ENCODE measurements around the gene ZNF79.

The ZNF79 gene

DNA sequence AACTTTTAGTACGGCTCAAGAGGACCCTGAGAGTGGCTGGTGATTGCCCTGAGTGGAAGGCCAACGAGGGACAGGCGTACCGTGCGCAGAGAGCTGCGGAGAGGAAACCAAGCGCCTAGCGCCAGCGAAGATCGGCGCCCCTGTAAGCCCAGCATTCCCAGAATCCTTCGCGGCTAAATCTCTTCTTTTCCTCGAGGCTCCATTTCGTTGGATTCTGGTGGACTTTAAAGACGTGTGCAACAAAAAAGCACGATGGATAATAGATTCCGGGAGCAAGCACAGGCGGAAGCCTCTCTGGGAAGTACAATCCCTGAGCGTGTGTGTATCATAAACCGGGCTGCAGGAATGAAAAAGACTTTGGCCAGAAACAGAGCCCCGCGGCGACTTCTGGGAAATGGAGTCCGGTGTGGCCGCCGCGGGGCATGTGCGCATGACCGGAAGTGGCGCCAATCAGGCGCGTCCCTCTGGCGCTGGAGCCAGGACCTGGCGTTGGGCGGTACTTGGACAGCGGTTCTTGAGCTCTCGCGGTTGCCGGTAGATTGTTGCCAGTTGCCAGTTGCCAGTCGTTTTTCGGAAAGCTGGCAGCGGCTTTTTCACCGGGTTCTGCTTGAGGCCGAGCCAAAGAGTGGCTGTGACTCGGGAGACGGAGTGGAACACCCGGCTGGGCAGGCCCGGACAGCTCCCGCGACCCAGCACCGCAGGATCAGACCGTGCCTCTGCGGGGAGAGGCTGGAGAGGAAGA, at the start of gene ZNF79:
Gene ZNF79, plus strand, starts transcription at position 449 of the 742 bp plus-strand sequence. CDS start 406 bp downstream, outside the sequence.
- Histone ChIP-seq H3K27ac (peak within 1 kb of the TSS; percentile 86 to 90), H3K4me3 (peak within 1 kb of the TSS; percentile 91)
- peak; percentile 95 for DNase-seq (ENCODE audit: low spot score)
- TF ChIP-seq, protein P1, sequence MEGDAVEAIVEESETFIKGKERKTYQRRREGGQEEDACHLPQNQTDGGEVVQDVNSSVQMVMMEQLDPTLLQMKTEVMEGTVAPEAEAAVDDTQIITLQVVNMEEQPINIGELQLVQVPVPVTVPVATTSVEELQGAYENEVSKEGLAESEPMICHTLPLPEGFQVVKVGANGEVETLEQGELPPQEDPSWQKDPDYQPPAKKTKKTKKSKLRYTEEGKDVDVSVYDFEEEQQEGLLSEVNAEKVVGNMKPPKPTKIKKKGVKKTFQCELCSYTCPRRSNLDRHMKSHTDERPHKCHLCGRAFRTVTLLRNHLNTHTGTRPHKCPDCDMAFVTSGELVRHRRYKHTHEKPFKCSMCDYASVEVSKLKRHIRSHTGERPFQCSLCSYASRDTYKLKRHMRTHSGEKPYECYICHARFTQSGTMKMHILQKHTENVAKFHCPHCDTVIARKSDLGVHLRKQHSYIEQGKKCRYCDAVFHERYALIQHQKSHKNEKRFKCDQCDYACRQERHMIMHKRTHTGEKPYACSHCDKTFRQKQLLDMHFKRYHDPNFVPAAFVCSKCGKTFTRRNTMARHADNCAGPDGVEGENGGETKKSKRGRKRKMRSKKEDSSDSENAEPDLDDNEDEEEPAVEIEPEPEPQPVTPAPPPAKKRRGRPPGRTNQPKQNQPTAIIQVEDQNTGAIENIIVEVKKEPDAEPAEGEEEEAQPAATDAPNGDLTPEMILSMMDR (IDR thresholded peaks at IDR 0.05) = no peak

DNA sequence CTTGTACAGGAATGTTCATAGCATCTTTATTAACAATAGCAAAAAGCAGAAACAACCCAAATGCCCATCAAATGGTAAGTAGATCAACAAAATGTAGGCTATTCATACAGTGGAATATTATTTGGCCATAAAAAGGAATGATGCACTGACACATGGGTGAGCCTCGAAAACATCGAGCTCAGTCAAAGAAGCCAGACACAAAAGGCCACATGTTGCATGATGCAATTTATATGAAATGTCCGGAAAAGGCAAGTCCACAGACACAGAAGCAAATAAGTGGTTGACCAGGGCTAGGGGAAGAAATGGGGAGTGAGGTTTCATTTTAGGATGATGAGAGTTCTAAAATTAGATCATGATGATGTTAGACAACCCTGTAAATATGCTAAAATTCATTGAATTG, 43.7 kb upstream of the ZNF79 start:
- no peak for DNase-seq (ENCODE audit: low spot score)
- no peak overlapping the region for H3K4me3 ChIP-seq
- no peak overlapping the region for H3K27ac ChIP-seq
- TF ChIP-seq, protein P1 (IDR thresholded peaks at IDR 0.05) = no peak

DNA sequence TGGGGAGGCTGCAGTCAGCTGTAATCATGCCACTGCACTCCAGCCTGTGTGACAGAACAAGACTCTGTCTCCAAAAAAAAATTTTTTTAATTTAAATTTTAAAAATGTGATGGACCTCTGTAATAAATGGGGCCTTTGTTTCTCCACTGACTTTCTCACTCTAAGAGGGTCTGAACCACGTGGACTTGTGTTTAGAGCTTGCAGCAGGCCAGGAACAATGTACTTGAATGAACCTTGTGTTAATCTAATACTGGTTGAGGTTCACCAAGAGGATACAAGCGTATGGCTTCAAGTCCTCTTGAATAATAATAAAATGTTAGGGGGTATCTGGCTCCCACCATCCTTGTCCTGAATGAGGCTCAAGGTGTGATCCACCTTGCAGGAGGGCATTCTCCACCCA, 41.6 kb upstream of the ZNF79 start:
- TF ChIP-seq, protein P1 (IDR thresholded peaks at IDR 0.05) = no peak
- peak; percentile 36 for DNase-seq (ENCODE audit: low spot score)
- Histone ChIP-seq H3K27ac (no peak overlapping the region), H3K4me3 (no peak overlapping the region)

DNA sequence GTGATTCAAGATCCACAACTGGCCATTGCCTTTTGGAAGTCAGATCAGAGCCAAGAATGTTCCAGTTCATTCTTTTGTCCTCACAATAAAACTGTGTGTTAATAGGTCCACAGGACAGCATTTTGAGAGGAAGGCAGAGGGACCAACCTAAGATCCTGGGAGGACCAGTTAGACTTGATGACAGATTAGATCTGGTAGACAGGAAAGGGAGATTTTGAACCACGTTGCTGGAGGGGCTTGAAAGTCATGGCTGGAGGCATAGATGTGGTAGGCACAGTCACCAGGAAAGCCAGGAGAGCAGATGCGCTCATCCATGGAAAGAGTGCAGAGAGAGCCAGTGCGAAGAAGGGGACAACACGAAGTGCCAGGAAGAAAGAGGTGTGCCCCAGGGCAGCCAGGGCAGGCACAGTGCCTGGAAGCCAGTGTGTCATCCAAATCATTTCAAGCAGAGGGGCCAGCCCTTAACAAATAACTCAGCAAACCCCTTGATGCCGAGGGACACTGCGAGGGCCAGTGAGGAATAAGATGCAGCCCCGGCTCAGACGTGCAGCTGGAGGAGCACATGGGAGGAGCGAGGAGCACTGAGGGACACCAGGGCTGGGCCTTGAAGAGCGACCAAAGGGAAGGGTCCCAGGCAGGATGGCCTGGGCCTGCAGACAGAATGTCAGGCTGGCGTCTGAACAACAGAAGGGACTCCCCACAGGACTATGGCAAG, 40.0 kb upstream of the ZNF79 start:
- Histone ChIP-seq H3K4me3 (no peak overlapping the region), H3K27ac (no peak overlapping the region)
- TF ChIP-seq, protein P1 (IDR thresholded peaks at IDR 0.05) = no peak
- DNase-seq (ENCODE audit: low spot score) = peak; percentile 61

DNA sequence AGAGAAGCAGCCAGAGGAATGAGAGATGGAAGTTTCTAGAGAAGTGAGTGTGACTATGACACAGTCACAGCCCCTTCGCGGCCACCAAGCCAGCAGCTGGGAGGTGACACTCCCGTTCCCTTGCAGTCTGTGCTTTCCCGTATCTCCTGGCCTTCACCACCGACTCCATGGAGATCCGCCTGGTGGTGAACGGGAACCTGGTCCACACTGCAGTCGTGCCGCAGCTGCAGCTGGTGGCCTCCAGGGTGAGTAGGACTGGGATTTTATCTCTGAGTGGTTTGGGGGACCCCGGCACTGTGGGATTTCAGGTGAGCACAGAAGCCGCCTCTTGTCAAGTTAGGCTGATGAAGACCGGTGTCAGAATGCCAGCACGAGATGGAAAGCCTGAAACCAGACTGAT, 39.3 kb upstream of the ZNF79 start:
- no peak overlapping the region for H3K27ac ChIP-seq
- no peak overlapping the region for H3K4me3 ChIP-seq
- TF ChIP-seq, protein P1 (IDR thresholded peaks at IDR 0.05) = no peak
- DNase-seq (ENCODE audit: low spot score) = peak; percentile 66

DNA sequence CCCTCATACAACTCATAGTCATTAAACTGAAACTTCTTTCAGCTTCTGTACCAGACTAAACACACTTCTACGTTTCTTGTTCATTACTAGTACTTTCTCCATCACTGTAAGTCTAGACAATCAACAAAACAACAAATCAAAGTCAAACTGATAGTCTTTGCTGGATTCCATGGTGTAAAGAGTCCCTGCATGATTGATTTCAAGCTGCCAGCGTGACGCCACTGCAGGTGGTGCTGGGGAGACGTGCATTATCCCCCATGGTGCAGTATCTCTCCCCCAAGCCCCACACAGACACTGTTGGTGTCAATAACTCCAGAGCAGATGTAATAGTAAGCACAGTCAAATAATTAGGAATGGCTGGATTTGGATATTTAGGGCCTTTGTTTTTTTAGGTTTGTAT, 37.9 kb upstream of the ZNF79 start:
- TF ChIP-seq, protein P1 (IDR thresholded peaks at IDR 0.05) = no peak
- no peak overlapping the region for H3K4me3 ChIP-seq
- DNase-seq (ENCODE audit: low spot score) = peak; percentile 4
- H3K27ac ChIP-seq = no peak overlapping the region
